GM10248 (cell line): ENCODE results near the gene KCNIP4.

Experiments
- CTCF ChIA-PET: fragments of 300-600 bp; sonication (Branson Sonifier 250); formaldehyde crosslinking; extraction: SDS; loops from one replicate; lab custom pipeline; 2021; ENCODE audit warnings: antibody characterized with exemption; lab: Yijun Ruan, JAX
- POLR2A ChIA-PET: fragments of 350-650 bp; sonication (Branson Sonifier 250); formaldehyde crosslinking; extraction: SDS; loops from one replicate; lab custom pipeline; 2020; ENCODE audit warnings: antibody characterized with exemption; lab: Yijun Ruan, JAX
- DNase-seq: peaks from one replicate; pipeline ENCODE4 v3.0.0; 2012; ENCODE audit errors: extremely low spot score
- TF ChIP-seq, protein P1 (sequence below): IDR thresholded peaks from 2 replicates; pipeline ENCODE4 v1.5.1; 2012; ENCODE audit warnings: mild to moderate bottlenecking, low read depth; ENCODE audit errors: extremely low read depth, missing control alignments, control extremely low read depth

Gene KCNIP4

DNA sequence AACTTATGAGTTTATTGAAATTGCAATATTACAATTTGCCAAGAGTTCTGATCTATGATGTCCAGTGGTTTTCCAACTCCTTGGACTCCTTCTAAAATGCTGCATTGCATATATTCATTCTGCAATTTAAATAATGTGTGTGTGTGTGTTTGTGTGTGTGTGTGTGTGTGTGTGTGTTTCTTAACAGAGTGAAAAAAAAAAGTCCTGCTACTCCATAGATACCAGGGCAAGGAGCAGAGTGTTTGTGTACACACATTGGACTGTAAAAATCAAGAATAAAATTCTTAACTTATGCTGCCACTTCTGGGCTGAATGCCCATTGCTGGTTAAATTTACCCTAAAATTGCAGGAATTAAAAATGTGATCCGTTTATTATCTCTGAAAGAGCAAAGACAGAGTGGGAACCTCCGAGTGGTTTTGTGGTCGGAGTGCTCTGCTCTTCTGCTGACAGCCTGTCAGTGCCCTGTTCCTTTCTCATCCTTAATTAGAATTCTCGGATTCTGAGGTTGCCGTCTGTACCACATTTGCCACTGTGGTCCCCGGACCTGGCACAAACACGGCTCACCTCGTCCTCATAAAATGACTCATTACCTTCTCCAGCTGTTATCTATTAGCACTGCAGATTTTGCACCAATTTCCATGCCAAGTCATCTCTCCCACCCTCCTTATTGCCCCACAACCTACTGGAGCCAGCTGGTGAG is 355.5 kb downstream of the KCNIP4 start:
- CTCF ChIA-PET, result no interaction called here
- TF ChIP-seq, protein P1, sequence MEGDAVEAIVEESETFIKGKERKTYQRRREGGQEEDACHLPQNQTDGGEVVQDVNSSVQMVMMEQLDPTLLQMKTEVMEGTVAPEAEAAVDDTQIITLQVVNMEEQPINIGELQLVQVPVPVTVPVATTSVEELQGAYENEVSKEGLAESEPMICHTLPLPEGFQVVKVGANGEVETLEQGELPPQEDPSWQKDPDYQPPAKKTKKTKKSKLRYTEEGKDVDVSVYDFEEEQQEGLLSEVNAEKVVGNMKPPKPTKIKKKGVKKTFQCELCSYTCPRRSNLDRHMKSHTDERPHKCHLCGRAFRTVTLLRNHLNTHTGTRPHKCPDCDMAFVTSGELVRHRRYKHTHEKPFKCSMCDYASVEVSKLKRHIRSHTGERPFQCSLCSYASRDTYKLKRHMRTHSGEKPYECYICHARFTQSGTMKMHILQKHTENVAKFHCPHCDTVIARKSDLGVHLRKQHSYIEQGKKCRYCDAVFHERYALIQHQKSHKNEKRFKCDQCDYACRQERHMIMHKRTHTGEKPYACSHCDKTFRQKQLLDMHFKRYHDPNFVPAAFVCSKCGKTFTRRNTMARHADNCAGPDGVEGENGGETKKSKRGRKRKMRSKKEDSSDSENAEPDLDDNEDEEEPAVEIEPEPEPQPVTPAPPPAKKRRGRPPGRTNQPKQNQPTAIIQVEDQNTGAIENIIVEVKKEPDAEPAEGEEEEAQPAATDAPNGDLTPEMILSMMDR, result no peak
- POLR2A ChIA-PET, result no interaction called here

DNA sequence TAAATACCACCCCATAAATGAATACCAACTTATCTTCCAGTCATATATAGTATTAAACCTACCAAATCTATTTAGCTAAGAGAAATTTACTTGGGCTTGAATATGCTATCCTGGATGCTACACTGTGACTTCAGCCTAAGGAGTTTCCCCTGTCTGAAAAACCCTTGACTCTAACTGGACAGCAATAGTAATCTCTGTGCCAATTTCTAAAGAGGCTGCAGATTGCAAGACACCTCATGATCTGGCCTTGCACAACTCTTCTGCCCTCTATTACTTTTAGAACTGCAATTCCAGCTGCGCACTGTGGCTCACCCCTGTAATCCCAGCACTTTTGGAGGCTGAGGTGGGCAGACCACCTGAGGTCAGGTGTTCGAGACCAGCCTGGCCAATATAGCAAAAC is 371.5 kb downstream of the KCNIP4 start:
- TF ChIP-seq, protein P1, result no peak
- ChIA-PET CTCF (no interaction called here), POLR2A (no interaction called here)
- no peak for DNase-seq

More for the DNA sequence above, 355.5 kb downstream of the KCNIP4 start:
- no peak for DNase-seq

DNA sequence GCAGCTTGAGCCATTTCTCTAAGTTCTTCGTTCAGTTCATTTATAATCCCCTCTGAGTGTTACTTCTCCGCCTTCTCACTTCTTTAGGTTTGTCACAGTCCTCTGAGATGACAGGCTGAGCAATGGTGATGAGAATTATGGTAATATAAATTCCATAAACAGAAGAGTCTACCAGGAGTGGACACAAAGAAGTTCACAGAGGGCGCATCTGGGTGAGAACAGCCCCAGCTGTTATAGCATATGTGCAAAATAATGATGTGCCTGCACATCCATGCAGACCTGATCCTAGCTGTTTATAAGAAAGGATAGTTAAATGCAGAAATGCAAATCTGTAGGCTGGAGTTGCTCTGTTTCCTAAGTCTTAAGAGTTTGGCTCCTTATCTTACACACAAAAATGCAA is 377.5 kb downstream of the KCNIP4 start:
- ChIA-PET CTCF (no interaction called here), POLR2A (no interaction called here)
- no peak for DNase-seq
- TF ChIP-seq, protein P1, result no peak

DNA sequence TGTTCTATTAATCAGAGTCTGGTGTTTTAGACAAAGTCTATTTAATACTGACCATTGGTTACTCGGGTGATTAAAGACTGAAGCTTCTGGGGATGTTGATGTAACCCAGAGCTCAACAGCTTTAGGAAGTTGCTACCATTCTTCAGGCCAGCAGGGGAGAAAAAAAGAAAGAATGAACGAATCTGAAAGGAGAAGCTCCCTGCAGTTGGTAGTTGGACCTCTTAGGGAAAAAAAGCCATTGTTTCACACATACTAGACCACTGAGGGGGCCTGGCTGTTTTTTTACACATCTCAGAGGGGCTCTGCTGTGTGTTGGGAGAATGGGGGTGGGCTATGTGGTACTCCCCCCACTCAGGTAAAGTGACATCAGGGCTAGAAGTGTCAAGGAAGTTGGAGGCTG is 378.9 kb downstream of the KCNIP4 start:
- DNase-seq, result no peak
- POLR2A ChIA-PET, result no interaction called here
- TF ChIP-seq, protein P1, result no peak
- CTCF ChIA-PET, result no interaction called here

DNA sequence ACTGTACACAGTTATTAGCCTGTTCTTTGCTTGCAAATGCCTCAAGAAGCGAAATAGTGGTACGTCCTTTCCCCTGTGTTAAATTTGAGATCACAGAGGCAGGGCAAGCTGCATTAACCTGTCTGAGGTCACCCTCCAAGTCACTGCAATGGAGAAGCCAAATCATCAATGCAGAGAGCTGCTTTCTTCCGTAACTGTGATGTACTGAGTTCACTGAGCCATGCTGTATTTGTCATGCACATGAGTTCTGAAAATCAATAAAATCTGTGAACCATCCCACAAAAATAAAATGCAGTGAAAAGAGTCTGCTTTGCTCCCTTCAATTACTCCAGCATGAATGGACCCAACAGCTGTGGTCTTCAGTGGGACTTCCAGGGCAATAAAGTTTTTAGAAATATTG is 393.5 kb downstream of the KCNIP4 start:
- TF ChIP-seq, protein P1, result no peak
- CTCF ChIA-PET, result no interaction called here
- no peak for DNase-seq
- POLR2A ChIA-PET, result no interaction called here

DNA sequence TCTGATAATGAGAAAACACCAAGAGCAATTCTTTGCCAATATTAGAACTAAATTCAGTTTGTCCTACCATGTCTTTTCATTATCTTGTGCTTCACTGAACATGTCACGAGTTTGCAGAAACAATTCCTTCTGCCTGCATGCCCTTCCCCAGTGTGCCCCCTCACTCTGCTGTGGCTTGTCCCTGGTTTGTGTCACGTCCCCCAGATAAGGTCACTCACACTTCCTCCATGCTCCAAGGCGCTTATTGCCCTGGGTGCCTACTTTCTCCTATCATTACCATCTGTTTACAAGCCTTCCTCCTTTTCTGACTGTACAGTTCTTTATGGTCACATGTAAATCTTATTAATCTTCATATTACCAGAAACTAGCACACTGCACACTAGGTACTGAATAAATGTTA is 394.1 kb downstream of the KCNIP4 start:
- POLR2A ChIA-PET, result no interaction called here
- CTCF ChIA-PET, result no interaction called here
- DNase-seq, result no peak
- TF ChIP-seq, protein P1, result no peak

DNA sequence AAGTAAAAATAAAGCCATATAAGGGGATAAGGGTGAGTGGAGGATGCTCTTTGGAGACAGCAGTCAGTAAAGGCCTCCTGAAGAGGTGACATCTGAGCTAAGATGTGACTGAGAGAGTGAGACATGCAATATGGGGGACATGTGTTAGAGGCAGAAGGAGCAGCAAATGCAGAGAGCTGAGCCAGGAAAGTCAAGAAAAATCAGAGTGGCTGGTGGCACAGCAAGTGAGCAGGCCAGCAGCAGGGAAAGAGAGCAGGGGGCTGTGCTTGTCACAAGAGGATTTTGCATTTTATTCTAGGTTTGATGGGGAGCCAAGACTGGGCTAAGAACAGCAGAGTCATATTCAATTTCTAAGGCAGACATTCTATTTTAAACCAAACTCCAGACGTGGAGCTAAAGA is 394.5 kb downstream of the KCNIP4 start:
- no peak for DNase-seq
- ChIA-PET POLR2A (no interaction called here), CTCF (no interaction called here)
- TF ChIP-seq, protein P1, result no peak
